Transverse colon (tissue), 4 donors: Measurements from ENCODE around the gene FOXA2.

ENCODE experiments used
- CTCF ChIP-seq, 5 experiments: fragments of 200-600 bp in 3 of 5; fragments of 450-650 bp in 2 of 5; sonication (generic) in 3 of 5; IDR thresholded peaks; 1 replicate in 2 of 5; 2 replicates in 3 of 5; pipeline ENCODE4 v1.5.1; 2016 to 2017; ENCODE audit warnings: antibody characterized with exemption in 5 of 5, inconsistent platforms in 3 of 5, mild to moderate bottlenecking in 2 of 5, moderate library complexity in 1 of 5
- POLR2A ChIP-seq: fragments of 450-650 bp; IDR thresholded peaks from one replicate; pipeline ENCODE4 v1.6.1; 2016; ENCODE audit warnings: antibody characterized with exemption, mild to moderate bottlenecking, moderate library complexity
- POLR2AphosphoS5 ChIP-seq, 3 donors: sonication (generic); formaldehyde crosslinking; IDR thresholded peaks; one replicate each; pipeline ENCODE4 v1.6.1; 2016; ENCODE audit warnings: antibody characterized with exemption in 3 of 3

GRCh38 chr20:22545045-22545444, 39.3 kb downstream of the FOXA2 start:
- no peak for TF ChIP-seq CTCF (IDR thresholded peaks at IDR 0.05)
- TF ChIP-seq POLR2AphosphoS5 (IDR thresholded peaks at IDR 0.05) = no peak
- TF ChIP-seq POLR2A = no peak
